Erythroblast (primary cell): Measurements from ENCODE around the gene KIFC3.

Experiments used
- GATA1 ChIP-seq: IDR thresholded peaks from 2 replicates; pipeline ENCODE4 v1.6.1; 2011; ENCODE audit warnings: low read depth, mild to moderate bottlenecking, control low read depth, low read length, moderate library complexity
- POLR2A ChIP-seq: IDR thresholded peaks from 2 replicates; pipeline ENCODE4 v1.6.1; 2011; ENCODE audit warnings: mild to moderate bottlenecking, low read length

GRCh38 chr16:57722210-57722499 is 80.1 kb downstream of the KIFC3 start:
- TF ChIP-seq POLR2A (no peak), GATA1 (no peak)
